Gastrocnemius medialis (tissue), 4 donors: Measurements from ENCODE around the gene HMX2.

Experiments
- POLR2A ChIP-seq, 2 donors: fragments of 450-650 bp; IDR thresholded peaks; one replicate each; pipeline ENCODE4 v1.6.1; 2017; ENCODE audit warnings: antibody characterized with exemption in 2 of 2, mild to moderate bottlenecking in 2 of 2, moderate library complexity in 2 of 2
- TF ChIP-seq, protein P1 (sequence below), 5 experiments: fragments of 450-650 bp in 3 of 5; fragments of 200-600 bp in 2 of 5; sonication (generic) in 2 of 5; IDR thresholded peaks in 4 of 5; conservative IDR thresholded peaks in 1 of 5; 1 replicate in 4 of 5; 2 replicates in 1 of 5; pipeline ENCODE4 v1.5.1; 2016 to 2019; ENCODE audit warnings: antibody characterized with exemption in 5 of 5, mild to moderate bottlenecking in 3 of 5, moderate library complexity in 3 of 5

DNA sequence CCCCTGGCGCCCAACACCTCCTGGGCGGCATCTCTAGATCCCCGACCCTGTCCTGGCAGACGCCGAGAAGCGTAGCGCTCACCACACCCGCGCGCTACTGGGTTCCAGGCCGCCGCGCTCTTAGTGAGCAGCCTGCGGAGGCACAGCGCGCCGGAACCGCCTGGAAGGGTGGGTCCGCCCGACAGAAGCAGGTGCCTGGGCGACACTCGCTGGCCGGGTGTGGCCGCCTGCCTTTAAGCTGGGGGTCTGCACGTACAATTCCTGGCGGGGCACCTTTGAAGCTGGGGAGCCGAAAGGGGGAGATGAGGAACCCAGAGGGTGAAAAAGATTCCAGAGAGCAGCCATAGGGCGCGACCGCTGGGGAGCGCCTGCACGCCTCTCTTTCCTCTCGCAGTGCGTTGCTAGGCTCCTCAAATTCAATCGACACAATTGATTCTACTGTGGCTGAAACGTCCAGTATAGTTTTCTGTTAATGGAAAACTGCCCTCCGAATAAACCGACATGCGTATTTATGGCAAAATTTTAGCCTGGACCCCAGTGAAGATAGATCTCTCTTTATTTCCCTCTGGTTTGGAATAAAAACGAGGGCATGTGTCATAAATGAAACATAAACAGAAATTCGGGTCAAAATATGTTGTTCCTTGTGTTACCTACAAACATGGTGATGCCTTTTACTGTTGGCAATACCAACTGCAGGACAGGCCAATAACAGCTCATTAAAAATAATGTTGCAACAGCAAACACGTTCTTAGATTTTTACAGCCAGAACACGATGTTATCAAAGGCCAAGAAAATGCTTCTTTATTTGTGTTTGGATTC lies 7.6 kb upstream of the HMX2 start:
- TF ChIP-seq, protein P1, sequence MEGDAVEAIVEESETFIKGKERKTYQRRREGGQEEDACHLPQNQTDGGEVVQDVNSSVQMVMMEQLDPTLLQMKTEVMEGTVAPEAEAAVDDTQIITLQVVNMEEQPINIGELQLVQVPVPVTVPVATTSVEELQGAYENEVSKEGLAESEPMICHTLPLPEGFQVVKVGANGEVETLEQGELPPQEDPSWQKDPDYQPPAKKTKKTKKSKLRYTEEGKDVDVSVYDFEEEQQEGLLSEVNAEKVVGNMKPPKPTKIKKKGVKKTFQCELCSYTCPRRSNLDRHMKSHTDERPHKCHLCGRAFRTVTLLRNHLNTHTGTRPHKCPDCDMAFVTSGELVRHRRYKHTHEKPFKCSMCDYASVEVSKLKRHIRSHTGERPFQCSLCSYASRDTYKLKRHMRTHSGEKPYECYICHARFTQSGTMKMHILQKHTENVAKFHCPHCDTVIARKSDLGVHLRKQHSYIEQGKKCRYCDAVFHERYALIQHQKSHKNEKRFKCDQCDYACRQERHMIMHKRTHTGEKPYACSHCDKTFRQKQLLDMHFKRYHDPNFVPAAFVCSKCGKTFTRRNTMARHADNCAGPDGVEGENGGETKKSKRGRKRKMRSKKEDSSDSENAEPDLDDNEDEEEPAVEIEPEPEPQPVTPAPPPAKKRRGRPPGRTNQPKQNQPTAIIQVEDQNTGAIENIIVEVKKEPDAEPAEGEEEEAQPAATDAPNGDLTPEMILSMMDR (IDR thresholded peaks at IDR 0.05 in 4 of 5, conservative IDR thresholded peaks at IDR 0.05 in 1 of 5), result no peak
- TF ChIP-seq POLR2A (IDR thresholded peaks at IDR 0.05), result no peak
